NCI-H82 (cell line): ENCODE data around the gene TRIM3.
"Not testable (repeated sequence)": the region's sequence is repeated elsewhere in the genome, so short reads cannot be mapped to it uniquely, and the experiment has no call there.

Experiments
- DNase-seq: peaks from one replicate; lab custom pipeline; 2025; lab: John Stamatoyannopoulos, UW

Gene TRIM3

DNA sequence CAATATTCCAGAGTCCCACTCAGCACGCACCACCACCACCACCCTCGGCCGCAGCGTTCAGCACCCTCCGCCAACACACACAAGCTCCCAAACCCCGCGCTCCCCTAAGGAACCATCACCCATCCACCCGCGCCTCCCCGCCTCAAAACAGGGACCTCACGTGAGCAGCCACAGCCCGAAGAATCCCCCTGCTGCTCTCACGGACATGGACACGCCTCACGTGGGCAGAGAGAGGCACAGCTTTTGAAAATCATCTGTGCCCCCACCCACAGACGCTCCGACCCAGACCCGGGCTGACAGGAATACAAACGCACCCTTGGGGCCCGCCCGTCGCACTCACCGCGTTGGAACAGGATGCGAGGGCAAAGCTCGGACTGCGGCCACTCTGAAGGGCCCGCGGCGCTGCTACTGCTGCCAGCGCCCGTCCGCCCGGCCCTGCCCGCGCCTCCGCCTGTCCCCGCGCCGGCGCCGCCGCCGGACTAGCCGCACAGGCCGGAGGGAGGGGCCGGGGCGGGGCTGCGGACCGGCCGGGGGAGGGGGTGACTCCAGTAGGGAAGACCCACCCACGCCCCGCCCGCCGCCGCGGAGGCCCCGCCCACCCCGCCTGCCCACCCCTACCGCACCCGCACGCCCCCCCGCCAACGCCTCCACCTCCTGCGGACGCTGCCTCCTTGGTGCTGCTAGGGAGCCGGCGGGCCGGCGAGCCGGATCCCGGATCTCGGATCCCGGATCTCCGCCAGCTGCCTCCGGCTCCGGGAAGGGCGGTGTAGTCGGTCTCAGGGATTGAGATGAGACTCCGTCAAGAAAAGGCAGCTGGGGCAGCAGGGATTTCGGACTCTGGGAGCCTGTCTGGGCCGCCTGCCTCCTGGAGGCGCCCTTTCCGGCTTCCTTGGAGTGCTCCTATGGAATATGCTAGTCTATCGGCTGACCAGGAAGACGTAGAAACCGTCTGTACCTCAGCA is at the start of gene TRIM3:
TSS of gene TRIM3 (minus strand) at position 491 of the 962 bp plus-strand sequence. CDS start 8,246 bp downstream, outside the sequence.
- peak; percentile 91 for DNase-seq

DNA sequence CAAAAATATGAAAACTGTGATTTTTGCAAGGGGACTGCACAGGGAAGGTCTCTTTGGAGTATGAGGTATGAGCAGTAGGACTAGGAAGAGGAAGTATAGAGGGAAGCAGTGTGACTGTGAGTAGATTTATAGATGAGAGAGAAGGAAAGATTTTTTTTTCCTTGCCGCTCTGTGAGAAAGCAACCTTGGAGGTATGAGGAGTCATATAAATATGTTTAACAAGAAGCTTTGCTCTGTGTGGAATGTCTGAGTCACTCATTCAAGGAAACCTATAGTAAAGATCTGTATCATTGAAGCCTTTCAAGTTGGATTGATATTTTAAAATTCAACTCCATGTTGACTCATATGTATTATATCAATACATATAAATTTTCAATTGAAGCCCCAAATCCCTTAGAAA is 49.5 kb upstream of the TRIM3 start:
- DNase-seq = no peak

DNA sequence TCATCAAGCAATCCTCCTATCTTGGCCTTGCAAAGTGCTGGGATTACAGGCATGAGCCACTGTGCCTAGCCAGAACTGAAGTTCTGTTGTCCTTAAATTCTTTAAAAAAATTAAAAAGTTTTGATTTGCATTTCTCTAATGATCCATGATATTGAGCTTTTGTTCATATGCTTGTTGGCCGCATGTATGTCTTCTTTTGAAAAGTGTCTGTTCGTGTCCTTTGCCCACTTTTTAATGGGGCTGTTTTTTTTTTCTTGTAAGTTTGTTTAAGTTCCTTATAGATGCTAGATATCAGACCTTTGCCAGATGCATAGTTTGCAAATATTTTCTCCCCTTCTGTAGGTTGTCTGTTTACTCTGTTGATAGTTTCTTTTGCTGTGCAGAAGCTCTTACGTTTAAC is 48.2 kb upstream of the TRIM3 start:
- not testable (repeated sequence) for DNase-seq

DNA sequence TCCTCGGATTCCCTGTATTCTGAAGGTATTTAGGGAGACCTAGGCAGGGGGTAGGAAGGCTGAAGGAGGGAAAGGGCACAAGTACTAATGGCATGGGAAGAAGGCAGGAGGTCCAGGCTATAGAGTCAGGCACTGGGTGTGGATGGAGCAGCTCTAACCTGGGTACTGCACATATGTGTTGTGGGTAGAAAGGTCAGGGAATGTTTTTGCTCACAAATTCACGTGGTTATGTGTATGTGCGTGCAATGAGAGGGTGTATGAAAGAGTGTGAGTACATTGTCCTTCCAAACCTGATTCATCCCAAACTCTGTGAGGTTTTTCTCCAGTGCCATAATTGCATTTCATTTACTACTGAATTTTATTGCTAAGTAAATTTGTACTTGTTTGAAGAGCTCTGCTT is 46.5 kb upstream of the TRIM3 start:
- DNase-seq = no peak

DNA sequence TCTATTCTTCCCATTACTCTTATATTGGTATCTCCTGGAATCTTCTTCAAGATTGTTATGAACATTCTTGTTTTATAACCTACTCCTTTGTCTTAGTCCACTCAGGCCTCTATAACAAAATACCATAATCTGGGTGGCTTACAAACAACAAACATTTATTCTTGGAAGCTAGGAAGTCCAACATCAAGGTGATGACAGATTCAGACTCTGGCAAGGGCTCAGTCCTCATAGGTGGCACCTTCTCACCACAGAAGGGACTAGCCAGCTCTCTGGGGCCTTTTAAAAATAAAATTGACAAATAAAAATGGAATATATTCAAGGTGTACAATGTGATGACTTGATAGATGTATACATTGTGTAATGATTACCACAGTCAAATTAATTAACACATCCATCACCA is 43.1 kb upstream of the TRIM3 start:
- no peak for DNase-seq

DNA sequence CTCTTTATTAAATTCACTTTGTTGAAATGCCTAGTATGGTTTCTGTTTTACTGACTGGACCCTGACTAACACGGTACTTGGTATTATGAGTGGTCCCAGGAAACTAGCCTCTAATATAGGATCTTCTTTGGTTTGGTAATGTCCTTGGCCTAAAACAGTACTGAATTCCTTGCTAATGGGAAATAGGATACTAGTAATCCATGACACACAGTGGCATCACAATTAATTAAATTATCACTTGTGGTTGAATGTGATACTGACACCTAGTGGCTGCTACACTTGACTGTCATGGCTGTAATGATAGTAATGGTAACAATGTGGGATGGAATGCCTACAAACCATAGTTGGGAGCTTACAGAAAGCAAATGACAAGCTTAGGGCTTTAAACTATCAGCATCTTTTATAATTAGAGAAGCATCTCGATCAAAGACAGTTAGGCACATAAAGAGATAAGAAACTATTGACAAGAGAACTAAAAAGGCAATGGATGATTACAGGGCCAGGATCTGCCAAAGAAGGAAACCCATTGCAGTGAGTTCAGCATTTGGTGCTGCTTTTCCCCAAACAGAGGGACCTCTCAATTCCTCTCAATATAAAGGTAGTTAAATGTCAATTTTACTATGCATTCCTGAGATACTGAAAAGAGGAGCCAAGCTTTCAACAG is 32.0 kb upstream of the TRIM3 start:
- peak; percentile 86 for DNase-seq

DNA sequence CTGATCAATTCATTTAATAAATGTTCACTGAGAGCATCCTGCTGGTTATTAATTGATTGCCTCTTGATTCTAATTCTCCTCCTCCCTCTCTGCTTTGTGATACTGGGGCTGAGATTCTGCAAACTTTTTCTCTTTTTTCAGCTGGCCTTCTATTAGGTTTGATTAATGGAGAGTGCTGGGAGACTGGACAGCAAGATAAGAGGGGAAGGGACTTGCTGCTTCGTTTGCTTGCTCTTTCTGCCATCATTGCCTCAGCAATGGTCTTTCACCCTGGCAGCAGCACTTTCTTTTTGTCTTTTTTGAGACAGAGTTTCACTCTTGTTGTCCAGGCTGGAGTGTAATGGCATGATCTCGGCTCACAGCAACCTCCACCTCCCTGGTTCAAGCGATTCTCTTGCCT is 30.4 kb upstream of the TRIM3 start:
- no peak for DNase-seq

DNA sequence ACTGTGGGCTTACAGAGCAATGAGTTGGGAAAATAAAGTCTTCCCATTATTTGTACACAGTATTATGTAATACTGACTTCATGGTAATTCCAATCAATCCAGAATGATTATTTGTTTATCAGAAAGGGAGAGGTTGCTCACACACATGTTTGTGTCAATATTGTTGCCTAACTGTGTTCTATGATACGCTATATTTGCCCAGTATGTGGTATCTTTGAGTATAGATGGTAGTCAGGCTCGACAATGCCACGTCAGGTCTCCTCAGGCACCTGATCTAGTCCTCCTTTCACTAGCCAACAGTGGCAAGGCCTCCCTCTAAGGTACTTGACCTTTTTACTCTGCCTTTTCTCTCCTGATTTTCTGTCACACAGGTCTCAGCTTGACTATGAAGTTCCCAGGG is 28.6 kb upstream of the TRIM3 start:
- no peak for DNase-seq

DNA sequence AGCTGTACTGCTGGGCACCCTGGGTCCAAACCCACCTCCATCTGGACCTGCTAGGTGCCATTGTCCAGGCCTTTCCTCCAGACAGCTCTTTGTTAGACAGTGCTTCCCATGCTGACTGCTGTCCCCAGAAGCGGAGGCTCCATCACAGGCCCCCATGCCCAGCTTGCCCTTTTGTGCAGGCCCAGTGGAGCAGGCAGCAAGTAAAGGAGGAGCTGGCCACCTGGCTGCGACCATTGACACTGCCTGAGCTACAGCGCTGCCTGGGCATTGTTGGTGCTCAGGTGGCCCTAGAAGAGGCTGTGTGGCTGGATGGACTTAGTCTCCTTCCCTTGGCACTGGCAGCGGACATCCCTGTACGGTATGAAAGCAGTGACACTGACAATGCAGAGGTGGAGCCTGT is 24.8 kb upstream of the TRIM3 start:
- no peak for DNase-seq

DNA sequence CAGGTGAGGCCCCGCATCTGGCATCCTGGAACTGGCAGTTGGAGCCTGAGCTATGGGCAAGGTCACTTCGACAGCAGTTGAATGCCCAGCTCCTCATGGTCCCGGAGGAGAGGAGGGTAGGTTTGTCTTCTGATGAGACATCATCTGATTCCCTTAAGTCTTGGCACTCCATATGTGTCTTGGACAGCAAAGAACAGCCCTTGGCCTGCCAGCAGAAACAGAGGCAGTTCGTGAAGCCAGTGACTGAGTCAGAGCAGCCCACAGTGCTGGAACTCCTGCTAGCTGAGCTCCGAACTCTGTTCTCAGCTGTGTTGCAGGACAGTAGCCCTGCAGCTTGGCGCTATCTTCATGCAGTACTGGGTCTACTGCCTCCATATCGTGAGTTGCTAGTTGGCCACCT is 24.4 kb upstream of the TRIM3 start:
- DNase-seq = no peak

DNA sequence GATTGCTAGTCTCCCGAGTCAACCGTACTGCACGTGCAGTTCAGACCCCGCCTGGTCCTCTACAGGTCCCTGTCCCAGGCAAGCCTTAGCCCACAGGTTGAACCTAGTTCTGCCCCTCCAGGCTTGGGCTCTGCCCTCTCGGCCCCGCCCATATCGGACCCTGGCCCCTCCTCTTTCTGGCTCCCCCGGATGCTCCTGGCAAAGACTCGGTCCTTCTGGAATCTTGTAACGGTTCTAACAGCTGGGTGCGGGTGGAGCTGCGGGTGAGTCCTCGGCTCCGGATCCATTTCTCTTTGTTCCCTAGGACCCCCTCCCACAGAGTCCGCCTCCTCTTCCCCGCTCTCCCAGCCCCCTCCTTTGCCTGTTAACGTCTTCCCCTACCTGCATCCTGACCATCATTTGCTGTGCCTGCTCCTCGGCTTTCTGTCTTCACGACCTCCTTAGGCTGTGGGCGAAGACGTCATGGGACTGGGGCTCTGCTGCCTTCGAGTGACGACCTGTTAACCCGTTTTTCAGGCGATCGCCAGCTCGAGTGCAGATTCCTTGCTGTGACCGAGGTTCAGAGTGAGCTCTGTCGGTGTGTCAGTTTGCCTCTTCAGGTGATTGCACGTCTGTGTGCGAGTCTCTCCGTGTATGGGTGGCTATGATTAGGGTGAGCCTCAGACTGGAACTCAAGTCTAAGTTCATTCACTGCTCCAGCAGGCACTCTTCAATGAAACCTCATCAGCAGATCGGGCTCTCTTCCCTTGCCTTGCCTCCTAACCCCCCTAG is 23.5 kb upstream of the TRIM3 start, which contains the start of gene DNHD1:
TSS of gene DNHD1 (plus strand) at position 212 of the 771 bp plus-strand sequence. CDS start 936 bp downstream, outside the sequence.
- no peak for DNase-seq

DNA sequence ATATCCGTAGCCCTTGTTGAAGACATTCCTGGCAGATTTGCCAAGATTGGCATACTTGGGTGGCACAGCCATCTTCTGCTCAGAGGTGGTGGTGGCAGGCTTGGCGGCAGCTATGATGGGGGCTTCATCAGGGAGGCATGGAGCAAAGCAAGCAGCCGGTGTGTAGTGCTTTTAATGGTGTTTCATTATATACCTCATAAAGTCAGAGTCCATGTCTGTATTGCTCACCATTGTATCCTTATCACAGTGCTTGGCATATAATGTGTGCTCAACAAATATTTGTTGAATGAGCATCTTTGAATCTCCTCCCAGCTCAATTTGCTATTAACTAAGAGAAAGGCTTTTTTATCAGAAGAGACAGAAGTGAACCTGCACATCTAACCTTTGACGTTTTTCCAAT is 15.6 kb upstream of the TRIM3 start:
- no peak for DNase-seq

DNA sequence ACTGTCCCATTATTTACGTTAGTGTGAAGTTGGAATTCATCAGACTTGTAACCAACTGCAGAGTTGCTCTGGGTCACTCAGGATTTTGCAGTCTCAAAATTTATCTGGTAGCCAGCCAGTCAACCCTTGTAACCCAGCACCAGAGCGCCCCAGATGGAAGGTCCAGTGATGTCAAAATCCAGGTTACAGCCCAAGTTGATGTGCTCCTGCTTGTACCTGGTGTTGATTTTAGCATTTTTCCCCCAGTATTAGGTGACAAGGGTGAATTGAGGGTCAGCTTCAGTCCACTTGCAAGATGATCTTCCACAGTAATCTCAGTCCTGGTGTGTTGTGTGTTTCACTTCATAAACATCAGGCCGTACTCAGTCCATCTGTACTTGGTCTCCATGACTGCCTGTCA is 15.1 kb upstream of the TRIM3 start:
- DNase-seq = no peak

DNA sequence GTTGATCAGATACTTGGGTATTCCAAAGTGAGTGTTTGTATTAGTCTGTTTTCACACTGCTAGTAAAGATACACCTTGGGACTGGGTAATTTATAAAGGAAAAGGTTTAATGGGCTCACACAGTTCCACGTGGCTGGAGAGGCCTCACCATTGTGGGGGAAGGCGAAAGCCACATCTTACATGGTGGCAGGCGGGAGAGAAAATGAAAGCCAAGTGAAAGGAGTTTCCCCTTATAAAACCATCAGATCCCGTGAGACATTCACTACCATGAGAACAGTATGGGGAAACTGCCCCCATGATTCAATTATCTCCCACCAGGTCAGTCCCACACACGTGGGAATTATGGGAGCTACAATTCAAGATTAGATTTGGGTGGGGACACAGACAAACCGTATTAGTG is 14.6 kb upstream of the TRIM3 start:
- no peak for DNase-seq

DNA sequence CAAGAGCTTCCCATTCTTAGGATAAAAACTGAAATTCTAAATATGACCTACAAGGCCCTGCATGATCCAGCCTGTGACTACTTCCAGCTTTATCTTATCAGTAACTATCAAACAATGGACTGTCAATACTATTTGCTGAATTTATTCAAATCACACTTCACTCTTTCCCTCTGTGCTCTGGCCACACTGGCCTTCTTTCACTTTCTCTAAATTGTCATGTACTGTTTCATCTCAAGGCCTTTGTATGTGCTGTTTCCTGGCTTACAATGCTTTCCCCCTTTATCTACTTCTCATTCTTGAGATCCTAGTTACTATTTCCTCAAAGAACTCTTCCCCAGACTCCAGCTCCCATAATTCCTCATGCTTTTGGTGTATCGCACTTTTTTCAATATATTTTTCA is 13.2 kb upstream of the TRIM3 start:
- DNase-seq = no peak

DNA sequence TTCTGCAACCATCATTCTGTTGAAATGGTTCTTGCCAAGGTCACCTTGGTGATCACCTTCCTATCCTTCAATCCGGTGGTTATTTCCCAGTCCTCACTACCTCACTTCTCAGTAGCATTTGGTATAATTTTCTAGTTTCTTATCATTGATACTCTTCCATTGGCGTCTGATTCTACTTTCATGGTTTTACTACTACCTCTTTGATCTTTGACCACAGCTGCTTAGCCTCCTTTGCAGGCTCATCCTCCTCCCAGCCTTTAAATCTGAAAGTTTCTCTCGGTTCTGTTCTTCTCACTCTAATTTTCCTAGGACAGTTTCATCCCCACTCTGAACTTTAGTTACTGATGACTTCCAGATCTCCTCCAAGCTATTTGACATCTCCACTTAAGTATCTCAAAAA is 12.5 kb upstream of the TRIM3 start:
- DNase-seq = no peak

DNA sequence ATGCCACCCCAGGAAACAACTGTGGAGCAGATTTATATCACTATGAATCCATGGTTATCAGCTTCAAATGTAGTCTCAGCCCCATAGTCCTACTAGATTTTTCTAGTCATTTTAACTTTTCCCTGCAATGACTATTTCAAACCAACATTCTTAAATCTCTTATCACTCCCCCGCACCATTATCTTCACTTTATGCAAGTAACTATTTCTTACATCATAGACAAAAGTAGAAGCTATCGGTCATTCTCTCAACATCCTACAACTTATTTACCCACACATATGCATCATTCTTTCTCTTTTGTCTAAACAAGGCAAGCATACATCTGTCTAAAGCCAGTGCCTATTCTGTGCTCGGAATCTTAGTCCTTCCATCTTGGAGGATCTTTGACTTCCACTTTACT is 11.9 kb upstream of the TRIM3 start:
- DNase-seq = no peak

DNA sequence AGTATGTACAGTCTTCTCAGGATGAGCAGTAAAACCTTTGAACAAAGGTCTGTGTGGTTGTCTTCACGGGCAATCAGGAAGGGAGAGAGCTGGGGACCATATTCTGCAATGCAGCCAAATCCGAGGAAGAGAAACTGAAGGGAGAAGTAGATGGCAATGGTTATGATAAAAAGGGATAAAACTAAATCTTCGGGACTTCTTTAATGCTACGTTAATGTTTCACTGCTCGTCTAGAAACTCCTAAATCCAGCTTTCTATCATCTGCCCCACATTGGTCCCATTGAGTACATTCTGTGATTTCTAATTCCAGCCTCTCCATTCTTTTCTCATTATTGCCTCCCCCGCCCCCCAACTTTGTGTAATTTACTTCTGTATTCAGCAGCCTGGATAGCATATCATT is 9.3 kb upstream of the TRIM3 start:
- no peak for DNase-seq

DNA sequence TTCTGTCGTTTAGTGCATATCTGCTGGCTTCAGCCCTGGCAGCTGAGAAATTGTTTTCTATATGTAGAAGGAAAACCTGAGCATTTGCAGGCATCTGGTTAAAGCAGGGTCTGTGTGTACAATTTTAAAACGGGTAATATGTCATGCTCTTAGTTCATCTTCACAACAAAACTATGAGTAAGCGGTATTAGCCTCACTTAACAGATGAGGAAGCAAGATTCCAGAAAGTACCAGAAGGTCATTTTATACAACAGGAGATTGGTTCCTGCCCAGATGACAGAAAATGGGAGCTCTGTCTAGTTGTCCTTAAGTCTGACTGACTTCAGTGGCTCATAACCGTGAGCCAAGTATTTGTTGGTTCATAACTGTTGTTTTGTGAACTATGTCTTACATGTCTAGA is 8.7 kb upstream of the TRIM3 start:
- DNase-seq = no peak

DNA sequence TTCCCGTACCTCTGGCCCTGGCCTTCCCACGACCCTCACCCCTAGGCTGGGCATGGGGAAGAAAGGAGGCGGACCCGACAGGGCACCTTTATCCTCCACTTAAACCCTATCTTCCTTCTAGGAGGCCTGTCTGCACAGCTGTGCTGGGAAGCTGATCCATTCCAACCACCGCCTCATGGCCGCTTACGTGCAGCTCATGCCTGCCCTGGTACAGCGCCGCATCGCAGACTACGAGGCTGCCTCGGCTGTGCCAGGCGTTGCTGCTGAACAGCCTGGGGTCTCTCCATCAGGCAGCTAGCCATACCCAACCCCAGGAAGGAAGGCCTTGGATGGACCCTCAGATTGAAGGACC is 8.2 kb upstream of the TRIM3 start:
- DNase-seq = peak; percentile 12

DNA sequence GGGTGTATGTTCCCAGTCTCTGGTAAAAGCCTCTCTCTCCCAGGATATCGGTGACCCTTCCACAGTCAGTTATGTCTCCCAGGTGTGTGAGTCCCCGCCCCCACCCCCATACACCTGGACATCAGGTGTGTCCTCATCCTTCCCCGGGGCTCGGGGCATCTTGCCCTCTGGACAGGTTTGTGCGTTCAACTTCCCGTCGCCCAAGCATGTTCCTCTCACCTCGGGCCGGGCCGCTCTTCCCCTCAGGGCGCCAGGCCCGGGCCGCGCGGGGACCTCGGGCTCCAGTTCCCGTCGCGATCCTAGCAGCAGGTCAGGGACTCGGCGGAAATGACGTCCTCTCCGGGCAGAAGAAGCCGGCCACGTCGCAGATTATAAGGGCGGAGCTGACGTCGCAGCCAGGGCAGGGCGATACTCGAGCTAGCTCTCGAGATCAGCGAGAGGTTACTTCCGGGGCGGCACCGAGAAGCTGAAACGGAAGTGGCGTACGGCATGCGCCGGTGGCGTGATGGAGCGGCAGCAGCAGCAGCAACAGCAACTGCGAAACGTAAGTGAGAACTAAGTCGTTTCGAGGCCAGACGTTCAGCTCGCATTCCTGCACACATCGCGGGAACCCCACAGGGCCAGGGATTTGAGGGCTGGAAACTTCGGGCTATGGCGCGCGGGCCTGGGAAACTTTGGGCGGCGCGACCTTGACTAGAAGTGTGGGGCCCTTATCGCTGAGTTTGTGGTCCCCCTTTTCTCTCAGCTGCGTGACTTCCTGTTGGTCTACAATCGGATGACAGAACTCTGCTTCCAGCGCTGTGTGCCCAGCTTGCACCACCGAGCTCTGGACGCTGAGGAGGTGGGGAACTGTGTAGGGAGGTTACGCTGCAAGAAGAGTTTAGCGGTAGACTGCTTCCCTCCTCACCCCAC is 7.5 kb upstream of the TRIM3 start, which contains the start of the genes ARFIP2 and TIMM10B:
TSS of gene ARFIP2 (minus strand) at position 320 of the 912 bp plus-strand sequence. CDS start 910 bp downstream, outside the sequence.
TSS of gene TIMM10B (plus strand) at position 490 of the 912 bp plus-strand sequence. CDS start at position 506, 16 bp downstream.
- DNase-seq = peak; percentile 97
